NCI-H226 (cell line): ENCODE measurements around the gene MINDY1.

Experiments
- DNase-seq: peaks from one replicate; pipeline ENCODE4 v3.0.0-alpha.2; 2015

MINDY1 gene

GRCh38 chr1:151011154-151011850 is 4.6 kb upstream of the MINDY1 start:
- DNase-seq: no peak

- no peak for DNase-seq
Observed at GRCh38 chr1:151010346-151010726, 3.6 kb upstream of the MINDY1 start.

- no peak for DNase-seq
Observed at GRCh38 chr1:151009674-151010345, 3.1 kb upstream of the MINDY1 start.

GRCh38 chr1:151009206-151009587 is 2.5 kb upstream of the MINDY1 start:
- DNase-seq: no peak

- DNase-seq: peak; percentile 88
Observed at GRCh38 chr1:151008244-151009205, 1.8 kb upstream of the MINDY1 start, which contains the start of gene PRUNE1. Gene PRUNE1 (plus strand): TSS chr1:151008449. CDS start chr1:151008633, 184 bp downstream.

- DNase-seq: no peak
Observed at GRCh38 chr1:151007853-151008243, 1.1 kb upstream of the MINDY1 start.

- no peak for DNase-seq
Observed at GRCh38 chr1:151005729-151006319, 878 bp downstream of the MINDY1 start.

- DNase-seq: no peak
Observed at GRCh38 chr1:151003180-151003579, 3.5 kb downstream of the MINDY1 start.

GRCh38 chr1:151002611-151003010 is 4.1 kb downstream of the MINDY1 start:
- no peak for DNase-seq

- DNase-seq: no peak
Observed at GRCh38 chr1:151002051-151002450, 4.7 kb downstream of the MINDY1 start.

GRCh38 chr1:151001602-151002001 is 5.1 kb downstream of the MINDY1 start:
- no peak for DNase-seq

- no peak for DNase-seq
Observed at GRCh38 chr1:151000408-151000807, 6.3 kb downstream of the MINDY1 start.

- DNase-seq: no peak
Observed at GRCh38 chr1:150999926-151000325, 6.8 kb downstream of the MINDY1 start.

GRCh38 chr1:150999051-150999674 is 7.5 kb downstream of the MINDY1 start:
- peak; percentile 26 for DNase-seq

- DNase-seq: no peak
Observed at GRCh38 chr1:150997949-150998348, 8.8 kb downstream of the MINDY1 start.

- DNase-seq: no peak
Observed at GRCh38 chr1:150997126-150997872, 9.4 kb downstream of the MINDY1 start.

- DNase-seq: no peak
Observed at GRCh38 chr1:150995896-150996295, 10.8 kb downstream of the MINDY1 start.

GRCh38 chr1:150995460-150995859 is 11.2 kb downstream of the MINDY1 start:
- DNase-seq: no peak

- no peak for DNase-seq
Observed at GRCh38 chr1:150994248-150994647, 12.5 kb downstream of the MINDY1 start.

- DNase-seq: no peak
Observed at GRCh38 chr1:150992626-150993025, 14.1 kb downstream of the MINDY1 start.

GRCh38 chr1:150987924-150988323 is 18.8 kb downstream of the MINDY1 start:
- no peak for DNase-seq
